Vagina (tissue), 2 donors: ENCODE measurements around the gene TPSD1.
"Not testable (repeated sequence)": the region's sequence is repeated elsewhere in the genome, so short reads cannot be mapped to it uniquely, and the experiment has no call there.

Experiments
- POLR2A ChIP-seq, 2 donors: fragments of 450-650 bp; IDR thresholded peaks; one replicate each; pipeline ENCODE4 v1.6.1; 2017; ENCODE audit warnings: antibody characterized with exemption in 2 of 2, mild to moderate bottlenecking in 2 of 2, moderate library complexity in 2 of 2
- POLR2AphosphoS5 ChIP-seq, 2 donors: sonication (generic); formaldehyde crosslinking; IDR thresholded peaks; one replicate each; pipeline ENCODE4 v1.9.0; 2017; ENCODE audit warnings: antibody characterized with exemption in 2 of 2, mild to moderate bottlenecking in 2 of 2, low read depth in 1 of 2; ENCODE audit not compliant: insufficient read depth in 1 of 2
- TF ChIP-seq, protein P1 (sequence below), 3 experiments: fragments of 450-650 bp in 2 of 3; fragments of 200-600 bp in 1 of 3; sonication (generic) in 1 of 3; IDR thresholded peaks; one replicate each; pipeline ENCODE4 v1.5.1; 2017 to 2019; ENCODE audit warnings: antibody characterized with exemption in 3 of 3, mild to moderate bottlenecking in 2 of 3, moderate library complexity in 2 of 3

DNA sequence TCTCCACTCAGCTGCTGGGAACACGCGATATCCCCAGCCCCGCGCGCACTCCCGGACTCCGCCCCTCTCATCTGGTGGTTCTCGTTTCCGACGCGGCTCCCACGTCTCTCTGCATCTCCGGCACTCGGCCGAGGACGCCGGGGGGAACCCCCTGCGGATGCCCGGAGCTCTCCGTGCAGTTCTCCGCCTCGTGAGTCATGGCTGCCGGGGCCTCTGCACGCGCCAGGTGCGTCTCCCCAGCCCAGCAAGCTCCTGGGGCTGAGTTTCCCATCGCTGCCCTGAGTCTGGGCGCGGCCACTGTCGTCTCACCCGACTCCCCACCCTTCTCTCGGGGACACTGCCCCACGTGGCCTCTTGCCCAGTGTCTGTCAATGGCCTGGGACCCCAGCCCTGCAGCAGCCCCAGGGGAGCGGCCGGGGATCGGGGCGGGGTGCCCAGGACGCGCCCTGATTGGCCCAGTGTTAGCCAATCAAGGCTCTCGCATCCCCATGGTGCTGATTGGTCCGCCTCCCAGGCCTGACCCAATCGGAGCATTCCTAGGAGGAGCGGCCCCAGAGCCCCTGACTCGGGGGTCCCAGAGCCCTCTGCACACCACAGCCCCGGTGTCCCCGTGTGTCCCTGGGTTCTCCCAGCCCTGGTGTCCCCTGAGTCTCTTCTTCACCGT, 2.0 kb upstream of the TPSD1 start:
- TF ChIP-seq, protein P1, sequence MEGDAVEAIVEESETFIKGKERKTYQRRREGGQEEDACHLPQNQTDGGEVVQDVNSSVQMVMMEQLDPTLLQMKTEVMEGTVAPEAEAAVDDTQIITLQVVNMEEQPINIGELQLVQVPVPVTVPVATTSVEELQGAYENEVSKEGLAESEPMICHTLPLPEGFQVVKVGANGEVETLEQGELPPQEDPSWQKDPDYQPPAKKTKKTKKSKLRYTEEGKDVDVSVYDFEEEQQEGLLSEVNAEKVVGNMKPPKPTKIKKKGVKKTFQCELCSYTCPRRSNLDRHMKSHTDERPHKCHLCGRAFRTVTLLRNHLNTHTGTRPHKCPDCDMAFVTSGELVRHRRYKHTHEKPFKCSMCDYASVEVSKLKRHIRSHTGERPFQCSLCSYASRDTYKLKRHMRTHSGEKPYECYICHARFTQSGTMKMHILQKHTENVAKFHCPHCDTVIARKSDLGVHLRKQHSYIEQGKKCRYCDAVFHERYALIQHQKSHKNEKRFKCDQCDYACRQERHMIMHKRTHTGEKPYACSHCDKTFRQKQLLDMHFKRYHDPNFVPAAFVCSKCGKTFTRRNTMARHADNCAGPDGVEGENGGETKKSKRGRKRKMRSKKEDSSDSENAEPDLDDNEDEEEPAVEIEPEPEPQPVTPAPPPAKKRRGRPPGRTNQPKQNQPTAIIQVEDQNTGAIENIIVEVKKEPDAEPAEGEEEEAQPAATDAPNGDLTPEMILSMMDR (IDR thresholded peaks at IDR 0.05), result not testable (repeated sequence)
- TF ChIP-seq POLR2A (IDR thresholded peaks at IDR 0.05); POLR2AphosphoS5 (IDR thresholded peaks at IDR 0.05; ENCODE audit: insufficient read depth in 1 of 2, low read depth in 1 of 2): not testable (repeated sequence)
